Activated gamma-delta T cell treated with Interleukin-2 at 50 U/mL for 16 hours (primary cell): ENCODE measurements around the gene CDC25C.
"Not testable (repeated sequence)": the region's sequence is repeated elsewhere in the genome, so short reads cannot be mapped to it uniquely, and the experiment has no call there.

Experiments used
- DNase-seq: peaks from one replicate; pipeline ENCODE4 v3.0.0-alpha.2; 2020

CDC25C gene

DNA sequence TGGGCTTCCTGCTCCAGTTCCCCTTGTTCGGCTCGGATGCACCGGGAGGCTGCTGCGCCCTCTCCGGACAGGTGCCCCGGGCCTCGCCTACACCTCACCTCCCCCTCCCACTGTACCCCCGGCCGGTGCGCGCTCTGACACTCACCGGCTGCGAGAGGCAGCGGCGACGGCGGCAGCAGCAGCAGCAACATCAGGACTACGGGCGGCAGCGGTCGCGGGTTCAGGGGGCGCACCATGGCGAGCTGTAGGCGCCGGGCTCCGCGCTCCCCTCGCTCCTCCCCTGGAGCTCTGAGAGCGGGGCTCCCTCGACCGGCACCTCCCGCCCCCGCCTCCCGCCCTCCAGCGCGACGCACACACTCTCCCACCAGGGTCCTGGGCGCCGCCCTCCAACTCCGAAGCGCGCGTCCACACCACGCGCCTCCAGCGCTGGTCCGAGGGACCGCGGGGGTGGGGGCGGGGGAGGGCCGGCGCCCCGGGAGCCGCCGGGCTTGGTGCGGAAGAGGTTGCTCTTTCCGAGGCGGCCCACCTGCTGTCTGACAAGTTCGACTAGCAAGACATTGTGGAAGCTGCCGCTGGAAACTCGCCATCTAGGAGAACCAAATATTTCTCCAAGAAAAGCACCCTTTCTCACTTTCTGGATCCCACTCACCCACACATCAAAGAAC lies 57.3 kb downstream of the CDC25C start, which contains the start of gene GFRA3:
GFRA3 (minus strand) TSS at position 433 of the 665 bp plus-strand sequence; CDS start at position 236, 197 bp downstream.
- DNase-seq: peak; percentile 4

DNA sequence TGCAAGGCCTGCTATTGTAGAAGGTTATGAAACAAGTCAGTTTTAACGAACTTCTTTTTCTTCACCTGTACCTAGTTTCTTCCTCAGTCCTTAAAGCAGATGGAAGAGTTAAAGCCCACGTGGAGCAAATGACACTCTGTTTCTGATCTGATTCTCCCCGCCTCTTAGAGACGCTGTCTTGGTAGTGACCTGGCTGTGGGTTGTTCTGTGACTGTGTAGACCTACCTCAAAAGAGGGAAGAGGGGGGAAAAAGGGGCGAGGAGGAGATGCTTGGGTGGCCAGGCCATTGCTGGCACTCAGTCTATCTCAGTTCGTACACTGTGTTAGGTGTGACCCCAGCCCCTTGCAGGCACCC lies 57.8 kb downstream of the CDC25C start:
- DNase-seq: no peak

DNA sequence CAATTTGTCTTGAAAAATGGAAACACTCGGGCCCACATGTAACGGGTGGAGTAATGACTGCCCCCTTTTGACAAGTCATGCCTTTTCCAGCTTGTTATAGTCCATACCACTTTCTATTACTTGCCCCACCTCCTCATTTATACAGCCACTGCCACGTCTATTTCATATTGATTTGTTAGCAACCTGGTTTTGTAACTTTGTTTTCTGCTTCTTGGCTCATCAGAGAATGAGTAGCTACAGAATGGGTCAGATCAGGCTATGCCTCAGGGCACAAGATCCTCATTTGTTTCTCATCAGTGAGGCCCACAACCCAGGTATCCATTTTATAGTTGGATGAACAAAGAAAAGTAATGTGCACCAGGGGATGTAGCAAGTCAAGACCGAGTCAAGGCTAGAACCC lies 58.9 kb downstream of the CDC25C start:
- no peak for DNase-seq

DNA sequence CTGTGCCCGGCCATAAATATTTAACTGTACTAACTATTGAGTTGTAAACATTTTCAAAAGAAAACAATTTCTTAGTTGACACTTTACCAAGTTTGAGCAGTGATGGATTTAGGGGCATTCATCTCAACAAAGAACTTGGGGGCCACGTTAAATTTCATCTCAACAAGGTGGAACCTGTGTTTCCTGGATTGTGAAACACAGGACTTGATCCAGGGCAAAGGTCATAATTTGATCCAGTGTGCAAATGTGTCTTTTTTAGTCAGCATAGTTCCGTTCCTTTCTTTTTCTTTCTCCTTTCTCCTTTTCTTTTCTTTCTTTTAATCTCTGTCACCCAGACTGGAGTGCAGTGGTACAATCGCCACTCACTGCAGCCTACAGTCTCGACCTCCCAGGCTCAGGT lies 60.3 kb downstream of the CDC25C start:
- no peak for DNase-seq

DNA sequence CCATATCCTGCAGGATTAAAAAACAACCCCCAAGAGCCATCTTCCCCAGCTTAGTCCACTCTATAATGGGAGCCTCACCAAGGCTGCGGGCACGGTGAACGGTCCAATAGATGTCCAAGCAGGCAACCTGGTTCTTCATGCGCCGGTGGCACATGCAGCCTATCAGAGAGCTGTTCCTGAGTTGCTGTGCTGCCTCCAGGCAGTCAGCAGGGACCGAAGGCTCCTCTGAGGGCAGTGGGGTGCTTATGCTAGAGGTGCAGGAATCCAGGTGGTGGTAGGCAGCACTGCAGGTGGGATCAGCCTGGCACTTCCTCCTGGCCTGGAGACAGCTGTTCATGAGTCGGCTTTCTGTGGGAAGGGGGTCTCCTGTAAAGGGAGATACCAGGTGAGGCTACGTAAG lies 67.4 kb downstream of the CDC25C start:
- DNase-seq: no peak

DNA sequence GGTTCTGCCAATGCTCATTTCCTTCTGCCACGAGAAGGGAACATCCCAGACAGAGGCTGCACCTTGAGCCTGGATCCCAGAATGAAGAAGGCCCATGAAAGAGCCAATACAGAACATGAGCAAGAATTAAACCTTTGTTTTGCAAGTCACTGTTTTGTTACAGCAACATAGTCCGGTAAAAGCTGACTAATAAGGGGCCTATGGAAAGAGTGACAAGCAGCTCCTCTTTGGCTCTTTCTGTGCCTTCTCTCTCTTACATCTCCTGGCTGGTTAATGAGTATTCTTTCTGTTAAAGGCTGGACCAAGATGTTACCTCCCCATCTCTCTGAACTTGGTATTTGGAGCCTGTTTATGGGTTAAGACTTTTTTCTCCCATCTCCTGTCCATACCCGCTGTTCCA lies 68.0 kb downstream of the CDC25C start:
- DNase-seq: no peak

DNA sequence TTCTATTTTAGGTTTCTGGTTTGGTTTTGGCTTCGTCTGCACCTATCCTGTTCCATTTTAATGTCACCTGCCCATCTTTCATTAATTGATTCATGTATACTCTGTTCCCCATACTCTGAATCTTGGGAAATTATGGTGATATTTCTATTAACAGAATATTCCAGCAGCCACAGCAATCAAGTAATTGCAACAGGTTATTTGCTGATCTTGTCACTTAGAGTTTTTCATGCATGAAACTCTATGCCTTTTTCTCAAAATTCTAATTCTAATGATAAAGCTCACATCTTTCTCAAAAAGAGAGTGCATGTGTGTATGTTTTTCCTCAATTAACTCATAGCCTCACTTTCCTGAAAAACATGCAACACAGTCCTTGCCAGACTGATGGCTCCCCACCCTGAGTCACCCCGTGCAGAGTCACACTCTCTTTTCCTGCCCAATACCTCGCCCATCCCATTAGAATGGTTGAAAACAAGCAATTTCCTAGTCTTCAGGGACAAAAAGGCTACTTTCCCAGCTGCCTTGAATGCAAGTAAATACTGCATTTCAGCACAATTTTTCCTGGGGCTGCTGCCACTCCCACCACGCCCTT lies 72.8 kb downstream of the CDC25C start:
- no peak for DNase-seq

DNA sequence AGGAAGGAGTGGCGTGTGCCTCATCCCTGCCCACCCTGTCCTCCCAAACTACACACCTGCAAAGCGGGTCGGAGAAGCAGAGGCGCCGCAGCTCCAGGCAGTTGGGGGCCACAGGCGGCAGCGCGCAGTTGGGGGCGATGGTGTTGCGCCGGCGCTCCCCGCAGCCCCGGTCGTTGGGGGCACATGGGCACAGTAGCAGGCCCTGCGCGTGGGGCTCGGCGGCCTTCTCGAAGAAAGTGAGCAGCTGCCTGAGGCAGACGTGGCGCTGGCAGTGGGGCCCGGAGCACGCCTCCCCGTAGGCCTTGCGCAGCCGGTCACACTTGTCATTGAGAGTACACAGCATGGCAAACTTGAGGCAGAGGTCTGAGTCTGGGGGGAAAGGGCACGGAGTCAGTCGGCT lies 74.0 kb downstream of the CDC25C start:
- no peak for DNase-seq

DNA sequence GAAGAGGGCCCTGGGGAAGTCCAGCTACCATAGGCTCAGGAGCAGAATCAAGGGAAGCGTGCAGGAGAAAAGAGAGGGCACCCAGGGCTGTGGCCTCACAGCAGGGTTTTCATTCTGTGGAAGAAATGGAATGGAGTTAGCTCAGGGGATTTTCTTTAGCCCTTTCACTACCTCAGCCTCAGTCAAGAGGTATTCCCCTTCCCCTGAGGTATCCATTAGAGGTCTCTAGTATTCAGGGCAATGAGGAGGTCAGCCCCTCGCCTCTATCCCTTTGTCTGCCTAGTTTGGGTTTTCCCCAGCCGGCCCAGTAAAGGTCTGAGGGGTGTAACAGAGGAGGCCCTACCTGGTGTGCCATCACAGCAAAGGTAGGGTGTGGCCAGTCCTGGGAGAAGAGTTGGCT lies 78.7 kb downstream of the CDC25C start:
- DNase-seq: no peak

DNA sequence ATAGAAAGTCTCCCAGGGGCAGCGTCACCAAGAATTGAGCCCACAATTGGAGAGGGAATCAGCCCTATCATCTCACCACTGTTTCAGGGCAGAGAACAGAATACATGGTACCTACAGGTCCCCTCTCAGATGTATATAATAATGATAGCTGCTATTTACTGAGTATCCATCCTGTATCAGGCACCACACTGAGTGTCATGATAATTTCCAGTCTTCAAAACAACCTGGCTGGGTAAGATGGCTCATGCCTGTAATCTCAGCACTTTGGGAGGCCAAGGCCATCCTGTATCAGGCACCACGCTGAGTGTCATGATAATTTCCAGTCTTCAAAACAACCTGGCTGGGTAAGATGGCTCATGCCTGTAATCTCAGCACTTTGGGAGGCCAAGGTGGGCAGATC lies 83.8 kb downstream of the CDC25C start:
- not testable (repeated sequence) for DNase-seq

DNA sequence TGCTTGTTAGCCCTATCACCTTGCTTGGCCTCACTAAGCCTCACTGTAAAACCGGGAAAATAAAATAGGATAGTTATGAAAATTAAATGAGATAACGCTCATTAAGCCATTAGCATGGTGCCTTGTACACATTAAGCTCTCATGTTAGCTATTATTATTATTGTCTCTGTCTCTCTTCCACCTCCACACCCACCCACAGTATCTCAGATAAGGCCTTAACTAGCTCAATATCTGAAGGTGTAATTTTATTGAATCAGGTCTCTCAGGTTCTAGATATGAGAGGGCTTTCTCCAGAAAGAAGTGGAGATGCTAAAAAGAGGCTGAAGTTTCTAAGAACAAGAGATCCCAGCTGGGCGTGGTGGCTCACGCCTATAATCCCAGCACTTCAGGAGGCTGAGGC lies 84.8 kb downstream of the CDC25C start:
- DNase-seq: no peak

DNA sequence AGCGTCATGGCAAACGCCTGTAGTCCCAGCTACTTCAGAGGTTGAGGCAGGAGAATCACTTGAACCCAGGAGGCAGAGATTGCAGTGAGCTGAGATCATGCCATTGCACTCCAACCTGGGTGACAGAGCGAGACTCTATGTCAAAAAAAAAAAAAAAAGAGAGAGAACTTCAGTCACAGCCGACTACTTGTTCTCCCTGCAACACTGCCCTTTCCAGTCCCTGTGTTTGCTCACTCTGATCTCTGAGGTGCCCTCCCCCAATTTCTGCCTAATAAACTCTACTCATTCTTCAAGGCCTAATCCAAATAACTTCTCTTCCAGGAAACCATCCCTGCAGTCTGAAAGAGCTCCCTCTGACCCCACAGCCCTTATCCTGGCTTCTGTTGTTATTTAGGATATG lies 85.3 kb downstream of the CDC25C start:
- DNase-seq: no peak

DNA sequence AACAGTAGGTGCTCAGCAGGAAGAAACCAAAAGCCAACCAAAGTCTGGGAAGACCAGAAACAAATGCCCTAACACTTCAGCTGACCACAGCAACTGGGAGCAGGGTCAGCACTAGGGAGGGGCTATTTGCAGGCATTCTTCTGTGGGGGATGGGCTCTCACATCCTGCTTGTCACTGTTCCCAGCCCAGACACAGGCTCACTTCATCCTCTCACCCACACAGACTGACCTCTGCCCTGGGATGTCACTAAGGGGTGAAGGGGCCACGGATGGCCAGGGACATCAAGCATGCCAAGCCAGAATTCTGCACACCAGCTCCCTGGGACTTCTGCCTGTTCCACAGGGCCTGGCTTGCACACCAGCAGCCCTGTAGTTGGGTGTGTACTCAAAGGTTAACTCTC lies 85.9 kb downstream of the CDC25C start:
- no peak for DNase-seq

DNA sequence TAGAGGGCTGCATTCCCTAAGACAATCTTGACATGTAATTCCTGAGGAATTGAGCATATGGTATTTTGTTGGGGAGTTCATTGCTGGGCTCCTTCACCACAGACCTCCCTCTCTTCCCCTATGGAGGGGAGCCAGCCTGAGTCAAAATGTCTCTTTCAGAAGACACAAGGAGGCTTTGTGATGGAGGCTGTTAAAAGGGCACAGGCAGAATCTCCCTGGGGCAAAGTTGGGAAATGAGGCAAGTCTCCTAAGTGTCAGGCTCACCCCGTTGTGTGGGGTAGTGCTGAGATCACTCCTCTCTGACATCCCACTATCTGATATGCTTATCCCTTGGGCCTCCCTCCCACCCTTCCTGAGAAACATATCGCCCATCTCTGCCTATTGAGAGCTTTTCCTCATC lies 87.8 kb downstream of the CDC25C start:
- DNase-seq: no peak

DNA sequence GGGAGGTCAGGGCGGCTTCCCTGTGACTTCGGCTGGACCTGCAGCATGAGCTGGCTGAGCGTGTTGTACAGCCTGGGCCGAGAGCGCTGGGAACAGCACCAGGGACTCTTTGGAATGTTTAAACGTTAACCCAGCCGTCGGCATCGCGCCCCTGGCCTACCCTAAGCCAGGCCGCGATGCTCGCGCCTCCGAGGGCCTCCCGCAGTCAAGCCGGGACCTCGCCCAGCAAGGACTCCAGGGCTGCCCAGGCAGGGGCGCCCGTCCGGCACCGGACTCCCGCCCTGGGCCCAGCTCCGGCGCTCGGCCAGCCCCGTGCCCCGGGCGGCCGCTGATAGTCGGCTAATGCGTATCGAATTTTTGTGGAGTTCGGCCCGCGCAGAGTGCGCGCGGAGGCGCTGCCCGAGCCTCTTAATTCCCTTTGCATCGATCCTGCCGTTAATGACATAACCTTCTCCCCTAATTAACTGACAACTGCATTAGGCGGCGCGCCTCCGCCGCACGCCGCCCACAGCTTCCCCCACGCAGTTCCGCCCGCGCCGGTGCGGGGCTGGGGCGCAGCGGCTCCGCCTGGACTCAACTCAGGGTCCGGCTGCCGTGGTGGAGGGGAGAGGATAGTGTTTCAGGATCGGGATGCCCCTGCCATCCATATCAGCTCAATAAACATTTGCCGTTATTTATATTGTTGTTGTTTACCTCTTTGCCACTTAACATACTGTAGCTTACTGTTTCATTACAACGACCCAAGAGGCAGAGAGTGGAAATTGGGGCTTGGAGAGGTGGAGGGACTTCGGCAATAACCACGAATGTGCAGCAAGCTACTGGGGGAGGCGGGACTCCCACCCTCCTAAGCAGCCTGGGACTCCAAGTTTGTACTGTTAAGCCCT lies 89.7 kb downstream of the CDC25C start:
- no peak for DNase-seq

DNA sequence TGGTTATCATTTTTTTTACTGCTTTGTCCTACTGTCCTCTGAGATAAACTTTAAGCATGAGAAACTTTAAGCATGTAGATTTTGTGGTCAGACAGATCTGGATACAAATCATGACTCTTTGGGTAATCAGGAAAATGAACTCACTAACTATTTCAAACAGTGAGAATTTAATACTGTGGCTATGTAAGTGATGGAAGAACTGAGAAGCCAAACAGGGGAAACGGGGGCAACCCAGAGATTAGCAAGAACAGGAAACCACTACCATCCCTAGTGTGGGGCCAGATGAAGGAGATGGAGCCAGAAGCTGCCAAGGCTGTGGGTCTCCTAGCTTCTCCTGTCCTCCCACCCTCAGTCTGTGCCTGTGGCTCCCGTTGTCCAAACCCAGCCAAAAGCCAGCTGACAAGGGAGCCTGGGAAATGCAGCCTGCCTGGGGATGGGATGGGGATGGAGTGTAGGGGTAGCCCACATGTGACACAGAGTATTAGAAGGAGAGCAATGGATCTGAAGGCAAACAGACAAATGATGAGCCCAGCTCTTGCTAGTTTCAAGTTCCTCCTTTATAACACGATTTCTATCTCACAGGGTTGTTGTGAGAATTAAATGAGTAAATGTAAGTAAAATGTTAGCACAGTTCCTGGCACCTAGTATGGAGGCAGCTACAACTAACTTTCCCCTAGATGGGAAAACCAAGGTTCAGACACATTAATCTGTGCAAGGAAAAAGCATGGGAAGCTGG lies 90.8 kb downstream of the CDC25C start:
- no peak for DNase-seq

DNA sequence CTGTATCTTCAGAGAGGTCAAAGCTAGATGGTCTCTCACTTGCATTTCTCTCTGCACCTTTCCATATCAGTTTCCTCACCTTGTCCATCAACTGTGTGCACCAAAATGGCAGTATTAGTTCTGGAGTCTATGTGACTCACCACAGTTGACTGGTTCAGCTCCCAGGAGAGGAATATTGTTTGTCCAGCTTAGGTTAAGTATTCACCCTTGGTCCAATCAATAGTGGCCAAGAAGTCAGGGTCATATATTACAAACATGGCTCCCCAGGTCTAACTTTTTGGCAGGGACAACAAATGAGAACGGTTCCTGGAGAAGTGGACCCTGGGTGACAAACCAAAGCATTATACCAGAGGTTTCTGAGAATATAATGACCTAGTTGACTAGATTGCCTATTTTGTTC lies 93.6 kb downstream of the CDC25C start:
- no peak for DNase-seq
